Measurements from ENCODE around the gene TMC8. TPM values are rescaled to one million over a fixed set of nuclear protein-coding genes. Genes with fewer than 3 reads are reported as not detected.

TMC8 gene
- total and polyA plus RNA-seq, 11 donors = 0.81 to 21.6 (median 1.2) TPM

DNA sequence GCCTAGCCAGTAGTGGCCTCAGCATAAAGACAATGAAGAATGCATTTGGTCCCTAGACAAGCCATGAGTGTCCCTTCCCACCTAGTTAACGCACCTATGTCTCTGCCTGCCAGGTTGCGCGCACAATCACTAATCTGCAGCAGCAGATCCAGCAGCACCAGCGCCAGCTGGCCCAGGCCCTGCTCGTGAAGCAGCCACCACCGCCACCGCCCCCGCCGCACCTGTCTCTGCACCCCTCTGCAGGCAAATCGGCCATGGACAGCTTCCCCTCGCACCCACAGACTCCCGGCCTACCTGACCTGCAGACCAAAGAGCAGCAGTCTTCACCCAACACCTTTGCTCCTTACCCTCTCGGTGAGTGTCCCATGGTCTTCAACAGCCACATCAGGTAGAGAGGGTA lies 43.8 kb upstream of the TMC8 start:
- H3K27ac ChIP-seq = no peak overlapping the region
- intact Hi-C loops (cut with DNase I) = loop anchor here in 3 of 10 donors (10.0 kb wide), 1 partner anchor 62 kb away; no protein-coding TSS in a partner anchor
- TF ChIP-seq, protein P1, sequence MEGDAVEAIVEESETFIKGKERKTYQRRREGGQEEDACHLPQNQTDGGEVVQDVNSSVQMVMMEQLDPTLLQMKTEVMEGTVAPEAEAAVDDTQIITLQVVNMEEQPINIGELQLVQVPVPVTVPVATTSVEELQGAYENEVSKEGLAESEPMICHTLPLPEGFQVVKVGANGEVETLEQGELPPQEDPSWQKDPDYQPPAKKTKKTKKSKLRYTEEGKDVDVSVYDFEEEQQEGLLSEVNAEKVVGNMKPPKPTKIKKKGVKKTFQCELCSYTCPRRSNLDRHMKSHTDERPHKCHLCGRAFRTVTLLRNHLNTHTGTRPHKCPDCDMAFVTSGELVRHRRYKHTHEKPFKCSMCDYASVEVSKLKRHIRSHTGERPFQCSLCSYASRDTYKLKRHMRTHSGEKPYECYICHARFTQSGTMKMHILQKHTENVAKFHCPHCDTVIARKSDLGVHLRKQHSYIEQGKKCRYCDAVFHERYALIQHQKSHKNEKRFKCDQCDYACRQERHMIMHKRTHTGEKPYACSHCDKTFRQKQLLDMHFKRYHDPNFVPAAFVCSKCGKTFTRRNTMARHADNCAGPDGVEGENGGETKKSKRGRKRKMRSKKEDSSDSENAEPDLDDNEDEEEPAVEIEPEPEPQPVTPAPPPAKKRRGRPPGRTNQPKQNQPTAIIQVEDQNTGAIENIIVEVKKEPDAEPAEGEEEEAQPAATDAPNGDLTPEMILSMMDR (IDR thresholded peaks at IDR 0.05) = no peak
- TF ChIP-seq POLR2A (IDR thresholded peaks at IDR 0.05) = no peak
- no peak for DNase-seq
- ATAC-seq = no peak
- no peaks in the 10 kb centered on the region for H3K27me3 ChIP-seq
- WGBS, 4 donors = 93 to 96% (median 96%) methylated on average over 13 of the region's 13 CpGs
- peaks cover 0 to 98% (median 85%) of the 10 kb centered on the region in 9 donors for H3K36me3 ChIP-seq
- H3K4me3 ChIP-seq = no peak overlapping the region
- H3K4me1 ChIP-seq = peaks cover 0 to 44% (median 7%) of the 10 kb centered on the region in 12 donors
- H3K9me3 ChIP-seq = no peaks in the 10 kb centered on the region

DNA sequence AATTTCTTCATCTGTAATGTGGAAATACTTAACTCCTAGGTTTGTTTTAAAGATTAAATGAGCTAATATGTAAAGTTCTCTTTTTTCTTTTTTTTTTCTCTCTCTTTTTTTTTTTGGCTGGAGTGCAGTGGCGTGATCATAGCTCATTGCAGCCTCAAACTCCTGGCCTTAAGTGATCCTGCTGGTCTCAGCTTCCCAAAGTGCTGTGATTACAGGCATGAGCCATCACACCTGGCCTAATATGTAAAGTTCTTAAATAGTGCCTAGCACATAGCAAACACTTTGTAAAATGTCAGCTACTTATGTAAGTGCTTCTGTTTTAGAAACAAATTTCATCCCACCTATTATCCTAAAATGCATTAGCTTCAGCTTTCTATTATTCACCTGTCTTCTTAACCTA lies 42.0 kb upstream of the TMC8 start:
- no peak for TF ChIP-seq POLR2A (IDR thresholded peaks at IDR 0.05)
- TF ChIP-seq, protein P1 (IDR thresholded peaks at IDR 0.05) = no peak
- Histone ChIP-seq H3K9me3 (no peaks in the 10 kb centered on the region), H3K4me3 (no peak overlapping the region), H3K36me3 (peaks cover 0 to 100% (median 87%) of the 10 kb centered on the region in 9 donors), H3K4me1 (peaks cover 0 to 28% (median 1%) of the 10 kb centered on the region in 12 donors), H3K27ac (peak overlapping the region in 1 of 12 donors; percentile 36), H3K27me3 (no peaks in the 10 kb centered on the region)
- intact Hi-C loops (cut with DNase I) = loop anchor here in 3 of 10 donors (10.0 kb wide), 1 partner anchor 64 kb away; no protein-coding TSS in a partner anchor
- WGBS, 4 donors = 37 to 97% (median 88%) methylated on average over 1 of the region's 1 CpG
- DNase-seq (no peak), ATAC-seq (no peak)

DNA sequence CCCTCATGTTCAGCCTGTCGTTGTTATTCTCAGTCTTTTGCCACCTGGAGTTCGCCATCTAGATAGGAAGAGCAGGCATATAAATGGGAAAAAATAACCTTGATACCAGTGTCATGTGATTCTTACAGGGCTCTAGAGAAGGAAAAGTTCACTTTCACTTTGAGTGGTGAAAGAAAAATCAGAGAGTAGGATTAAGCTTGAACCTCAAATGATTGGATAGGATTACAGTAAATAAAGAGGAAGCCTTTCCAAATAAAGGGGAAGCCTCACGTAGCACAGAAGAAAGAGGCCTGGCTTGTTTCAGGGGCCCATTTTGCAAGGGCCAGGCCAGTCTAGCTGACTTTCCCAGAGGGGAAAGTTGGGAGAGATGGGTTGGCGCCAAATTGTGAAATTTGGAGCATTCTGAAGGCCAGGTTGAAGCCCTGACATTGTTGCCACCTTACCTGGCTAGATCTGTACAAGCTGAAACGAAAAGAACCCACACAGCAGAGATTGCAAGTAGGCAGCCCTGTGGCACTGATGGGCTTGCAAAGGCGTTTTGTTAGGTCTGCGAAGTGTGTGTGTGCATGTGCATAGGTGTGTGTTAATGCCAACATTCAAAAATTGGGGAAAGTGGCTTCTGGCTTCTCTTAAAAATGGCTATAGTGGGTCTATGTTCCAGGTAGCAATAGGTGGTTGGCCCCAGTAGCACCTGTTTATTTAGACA lies 40.8 kb upstream of the TMC8 start:
- H3K4me1 ChIP-seq = peaks cover 0 to 20% (median 0%) of the 10 kb centered on the region in 12 donors
- H3K27me3 ChIP-seq = no peaks in the 10 kb centered on the region
- peak in 2 of 4 donors; percentile 24 to 33 for ATAC-seq
- no peaks in the 10 kb centered on the region for H3K9me3 ChIP-seq
- H3K36me3 ChIP-seq = peaks cover 0 to 100% (median 96%) of the 10 kb centered on the region in 9 donors
- no peak for DNase-seq
- TF ChIP-seq, protein P1 (IDR thresholded peaks at IDR 0.05) = no peak
- TF ChIP-seq POLR2A (IDR thresholded peaks at IDR 0.05) = no peak
- no peak overlapping the region for H3K4me3 ChIP-seq
- H3K27ac ChIP-seq = peak overlapping the region in 9 of 12 donors; percentile 1 to 77 (median 36)
- intact Hi-C loops (cut with DNase I) = loop anchor here in 3 of 10 donors (10.0 kb wide), 1 partner anchor 65 kb away; no protein-coding TSS in a partner anchor
- 70 to 75% (median 71%) methylated on average over 7 of the region's 7 CpGs for WGBS, 4 donors

DNA sequence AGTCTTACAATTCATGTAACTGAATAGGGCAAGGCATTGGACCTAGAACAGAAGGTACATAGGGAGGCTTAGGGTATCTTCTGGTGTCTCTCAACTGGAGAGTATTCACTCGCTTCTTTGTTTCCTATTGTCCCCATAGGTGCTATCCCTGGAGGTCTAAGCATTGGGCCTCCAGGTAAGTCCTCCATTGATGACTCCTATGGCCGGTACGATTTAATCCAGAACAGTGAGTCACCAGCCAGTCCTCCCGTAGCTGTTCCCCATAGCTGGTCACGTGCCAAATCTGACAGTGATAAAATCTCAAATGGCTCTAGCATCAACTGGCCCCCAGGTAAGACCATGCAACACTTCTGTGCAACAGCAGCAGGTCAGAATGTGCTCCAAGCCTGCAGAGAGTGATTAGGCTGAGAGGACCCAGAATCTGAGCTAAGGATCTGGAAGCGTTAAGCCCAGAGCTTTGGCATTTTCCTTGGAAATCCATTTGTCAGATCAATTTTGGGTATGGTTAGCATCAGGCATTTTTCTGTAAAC lies 37.7 kb upstream of the TMC8 start:
- H3K27me3 ChIP-seq = no peaks in the 10 kb centered on the region
- peaks cover 0 to 17% (median 0%) of the 10 kb centered on the region in 12 donors for H3K4me1 ChIP-seq
- no peak overlapping the region for H3K27ac ChIP-seq
- no peak for ATAC-seq
- H3K36me3 ChIP-seq = peaks cover 0 to 100% (median 97%) of the 10 kb centered on the region in 9 donors
- DNase-seq = no peak
- TF ChIP-seq POLR2A (IDR thresholded peaks at IDR 0.05) = no peak
- TF ChIP-seq, protein P1 (IDR thresholded peaks at IDR 0.05) = no peak
- WGBS, 4 donors = 76 to 90% (median 78%) methylated on average over 5 to 6 of the region's 6 CpGs
- intact Hi-C loops (cut with DNase I) = no loop called here
- no peak overlapping the region for H3K4me3 ChIP-seq
- no peaks in the 10 kb centered on the region for H3K9me3 ChIP-seq
